B cell (primary cell): Measurements from ENCODE around the gene MICOS13.

Source experiments
- EZH2 ChIP-seq: IDR thresholded peaks from 2 replicates; pipeline ENCODE4 v1.6.1; 2012; ENCODE audit warnings: borderline replicate concordance, low read depth, mild to moderate bottlenecking, moderate library complexity, low read length; ENCODE audit not compliant: insufficient read depth, poor library complexity, severe bottlenecking
- TF ChIP-seq, protein P1 (sequence below): fragments of 200-600 bp; IDR thresholded peaks from one replicate; pipeline ENCODE4 v1.8.0; 2022; ENCODE audit warnings: antibody characterized with exemption, mild to moderate bottlenecking

DNA sequence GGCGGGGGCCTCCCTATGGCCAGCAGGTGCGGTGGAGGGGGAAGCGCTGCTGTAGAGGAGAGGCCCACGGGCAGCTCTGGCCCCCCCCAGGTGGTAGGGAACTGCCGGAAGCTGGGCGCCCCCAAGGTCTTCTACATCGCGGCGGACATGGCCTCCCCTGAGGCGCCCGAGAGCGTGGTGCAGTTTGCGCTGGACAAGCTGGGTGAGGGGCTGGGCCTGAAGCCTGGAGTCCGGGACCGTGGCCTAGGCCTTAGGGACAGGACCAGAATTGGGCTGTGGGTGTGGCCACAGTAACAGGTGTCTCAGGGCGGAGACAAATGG lies 6.0 kb upstream of the MICOS13 start:
- TF ChIP-seq, protein P1, sequence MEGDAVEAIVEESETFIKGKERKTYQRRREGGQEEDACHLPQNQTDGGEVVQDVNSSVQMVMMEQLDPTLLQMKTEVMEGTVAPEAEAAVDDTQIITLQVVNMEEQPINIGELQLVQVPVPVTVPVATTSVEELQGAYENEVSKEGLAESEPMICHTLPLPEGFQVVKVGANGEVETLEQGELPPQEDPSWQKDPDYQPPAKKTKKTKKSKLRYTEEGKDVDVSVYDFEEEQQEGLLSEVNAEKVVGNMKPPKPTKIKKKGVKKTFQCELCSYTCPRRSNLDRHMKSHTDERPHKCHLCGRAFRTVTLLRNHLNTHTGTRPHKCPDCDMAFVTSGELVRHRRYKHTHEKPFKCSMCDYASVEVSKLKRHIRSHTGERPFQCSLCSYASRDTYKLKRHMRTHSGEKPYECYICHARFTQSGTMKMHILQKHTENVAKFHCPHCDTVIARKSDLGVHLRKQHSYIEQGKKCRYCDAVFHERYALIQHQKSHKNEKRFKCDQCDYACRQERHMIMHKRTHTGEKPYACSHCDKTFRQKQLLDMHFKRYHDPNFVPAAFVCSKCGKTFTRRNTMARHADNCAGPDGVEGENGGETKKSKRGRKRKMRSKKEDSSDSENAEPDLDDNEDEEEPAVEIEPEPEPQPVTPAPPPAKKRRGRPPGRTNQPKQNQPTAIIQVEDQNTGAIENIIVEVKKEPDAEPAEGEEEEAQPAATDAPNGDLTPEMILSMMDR = no peak
- TF ChIP-seq EZH2 = no peak
